ENCODE data around the gene GNA14.

DNA sequence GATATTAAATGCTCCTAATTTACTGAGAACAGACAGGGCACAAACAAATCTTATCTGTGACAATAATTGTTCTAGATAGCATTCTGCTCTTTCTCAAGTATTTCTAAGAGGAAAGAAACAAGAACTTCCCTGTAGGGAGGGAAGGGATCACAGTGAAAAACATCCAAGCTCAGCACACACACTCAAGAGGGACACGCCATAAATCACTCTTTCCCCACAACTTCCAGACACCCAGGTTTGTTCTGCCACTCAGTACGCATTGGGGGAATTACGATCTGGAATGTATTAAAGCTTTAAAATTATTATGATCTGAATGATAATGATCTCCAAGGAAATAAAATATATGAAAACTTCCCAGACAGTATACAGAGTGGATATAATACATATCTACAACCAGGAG lies 221.4 kb downstream of the GNA14 start:
- TF ChIP-seq RAD21 (IDR thresholded peaks at IDR 0.05; ENCODE audit: low read depth) (no peak), POLR2A (IDR thresholded peaks at IDR 0.05; ENCODE audit: borderline replicate concordance, extremely low read depth, insufficient read depth, insufficient read length) (no peak)
- TF ChIP-seq, protein P1, sequence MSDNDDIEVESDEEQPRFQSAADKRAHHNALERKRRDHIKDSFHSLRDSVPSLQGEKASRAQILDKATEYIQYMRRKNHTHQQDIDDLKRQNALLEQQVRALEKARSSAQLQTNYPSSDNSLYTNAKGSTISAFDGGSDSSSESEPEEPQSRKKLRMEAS (IDR thresholded peaks at IDR 0.05), result no peak
- TF ChIP-seq, protein P2, sequence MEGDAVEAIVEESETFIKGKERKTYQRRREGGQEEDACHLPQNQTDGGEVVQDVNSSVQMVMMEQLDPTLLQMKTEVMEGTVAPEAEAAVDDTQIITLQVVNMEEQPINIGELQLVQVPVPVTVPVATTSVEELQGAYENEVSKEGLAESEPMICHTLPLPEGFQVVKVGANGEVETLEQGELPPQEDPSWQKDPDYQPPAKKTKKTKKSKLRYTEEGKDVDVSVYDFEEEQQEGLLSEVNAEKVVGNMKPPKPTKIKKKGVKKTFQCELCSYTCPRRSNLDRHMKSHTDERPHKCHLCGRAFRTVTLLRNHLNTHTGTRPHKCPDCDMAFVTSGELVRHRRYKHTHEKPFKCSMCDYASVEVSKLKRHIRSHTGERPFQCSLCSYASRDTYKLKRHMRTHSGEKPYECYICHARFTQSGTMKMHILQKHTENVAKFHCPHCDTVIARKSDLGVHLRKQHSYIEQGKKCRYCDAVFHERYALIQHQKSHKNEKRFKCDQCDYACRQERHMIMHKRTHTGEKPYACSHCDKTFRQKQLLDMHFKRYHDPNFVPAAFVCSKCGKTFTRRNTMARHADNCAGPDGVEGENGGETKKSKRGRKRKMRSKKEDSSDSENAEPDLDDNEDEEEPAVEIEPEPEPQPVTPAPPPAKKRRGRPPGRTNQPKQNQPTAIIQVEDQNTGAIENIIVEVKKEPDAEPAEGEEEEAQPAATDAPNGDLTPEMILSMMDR (IDR thresholded peaks at IDR 0.05 in 2 of 3, conservative IDR thresholded peaks at IDR 0.05 in 1 of 3; ENCODE audit: borderline replicate concordance in 1 of 3, insufficient read depth in 1 of 3, low read depth in 2 of 3, low read length in 2 of 3), result no peak
